BE2C (cell line): ENCODE measurements around the gene FBRSL1.

Experiments used
- DNase-seq: peaks from one replicate; pipeline ENCODE4 v3.0.0-alpha.2; 2020
- H3K27me3 ChIP-seq: fragments of 250-450 bp; sonication (Bioruptor Pico); 2 replicates; pipeline ENCODE4 v1.5.1; 2020; ENCODE audit warnings: mild to moderate bottlenecking
- H3K36me3 ChIP-seq: fragments of 250-450 bp; sonication (Bioruptor Pico); 2 replicates; pipeline ENCODE4 v1.5.1; 2020; ENCODE audit warnings: mild to moderate bottlenecking
- H3K4me1 ChIP-seq: fragments of 250-450 bp; sonication (Bioruptor Pico); 2 replicates; pipeline ENCODE4 v1.5.1; 2020
- H3K4me3 ChIP-seq: 2 replicates; pipeline ENCODE4 v1.5.1; 2011; ENCODE audit warnings: low read depth, low read length
- H3K9me3 ChIP-seq: fragments of 250-450 bp; sonication (Bioruptor Pico); 2 replicates; pipeline ENCODE4 v1.5.1; 2020
- CTCF ChIP-seq: IDR thresholded peaks from 2 replicates; pipeline ENCODE4 v1.5.1; 2012; ENCODE audit warnings: mild to moderate bottlenecking, low read depth, low read length

The FBRSL1 gene

GRCh38 chr12:132484891-132485441, 5.0 kb upstream of the FBRSL1 start:
- H3K4me3 ChIP-seq, result no peak overlapping the region
- H3K36me3 ChIP-seq, result no peaks in the 10 kb centered on the region
- peaks cover 10% of the 10 kb centered on the region; the same call in 1 of the 2 replicates for H3K27me3 ChIP-seq
- no peak for TF ChIP-seq CTCF
- H3K4me1 ChIP-seq, result no peaks in the 10 kb centered on the region
- H3K9me3 ChIP-seq, result no peaks in the 10 kb centered on the region; the same call in 1 of the 2 replicates
- DNase-seq, result no peak

GRCh38 chr12:132485619-132486018, 4.3 kb upstream of the FBRSL1 start:
- Histone ChIP-seq H3K9me3 (no peaks in the 10 kb centered on the region; the same call in 1 of the 2 replicates), H3K4me1 (no peaks in the 10 kb centered on the region), H3K36me3 (no peaks in the 10 kb centered on the region), H3K4me3 (no peak overlapping the region), H3K27me3 (peaks cover 10% of the 10 kb centered on the region; the same call in 1 of the 2 replicates)
- TF ChIP-seq CTCF, result no peak
- no peak for DNase-seq

- TF ChIP-seq CTCF, result no peak
- Histone ChIP-seq H3K4me3 (no peak overlapping the region), H3K27me3 (peaks cover 10% of the 10 kb centered on the region; the same call in 1 of the 2 replicates), H3K36me3 (no peaks in the 10 kb centered on the region), H3K9me3 (no peaks in the 10 kb centered on the region; the same call in 1 of the 2 replicates), H3K4me1 (no peaks in the 10 kb centered on the region)
- DNase-seq, result no peak
Measured at GRCh38 chr12:132486168-132486567, 3.8 kb upstream of the FBRSL1 start.

GRCh38 chr12:132486576-132486975, 3.4 kb upstream of the FBRSL1 start:
- DNase-seq, result no peak
- Histone ChIP-seq H3K4me3 (no peak overlapping the region), H3K4me1 (no peaks in the 10 kb centered on the region), H3K27me3 (peaks cover 10% of the 10 kb centered on the region; the same call in 1 of the 2 replicates), H3K36me3 (no peaks in the 10 kb centered on the region), H3K9me3 (no peaks in the 10 kb centered on the region; the same call in 1 of the 2 replicates)
- TF ChIP-seq CTCF, result no peak

GRCh38 chr12:132487311-132487741, 2.6 kb upstream of the FBRSL1 start:
- no peaks in the 10 kb centered on the region for H3K36me3 ChIP-seq
- H3K4me3 ChIP-seq, result no peak overlapping the region
- TF ChIP-seq CTCF, result no peak
- no peaks in the 10 kb centered on the region; the same call in 1 of the 2 replicates for H3K9me3 ChIP-seq
- no peaks in the 10 kb centered on the region for H3K4me1 ChIP-seq
- no peak for DNase-seq
- H3K27me3 ChIP-seq, result peaks cover 10% of the 10 kb centered on the region; the same call in 1 of the 2 replicates

DNA sequence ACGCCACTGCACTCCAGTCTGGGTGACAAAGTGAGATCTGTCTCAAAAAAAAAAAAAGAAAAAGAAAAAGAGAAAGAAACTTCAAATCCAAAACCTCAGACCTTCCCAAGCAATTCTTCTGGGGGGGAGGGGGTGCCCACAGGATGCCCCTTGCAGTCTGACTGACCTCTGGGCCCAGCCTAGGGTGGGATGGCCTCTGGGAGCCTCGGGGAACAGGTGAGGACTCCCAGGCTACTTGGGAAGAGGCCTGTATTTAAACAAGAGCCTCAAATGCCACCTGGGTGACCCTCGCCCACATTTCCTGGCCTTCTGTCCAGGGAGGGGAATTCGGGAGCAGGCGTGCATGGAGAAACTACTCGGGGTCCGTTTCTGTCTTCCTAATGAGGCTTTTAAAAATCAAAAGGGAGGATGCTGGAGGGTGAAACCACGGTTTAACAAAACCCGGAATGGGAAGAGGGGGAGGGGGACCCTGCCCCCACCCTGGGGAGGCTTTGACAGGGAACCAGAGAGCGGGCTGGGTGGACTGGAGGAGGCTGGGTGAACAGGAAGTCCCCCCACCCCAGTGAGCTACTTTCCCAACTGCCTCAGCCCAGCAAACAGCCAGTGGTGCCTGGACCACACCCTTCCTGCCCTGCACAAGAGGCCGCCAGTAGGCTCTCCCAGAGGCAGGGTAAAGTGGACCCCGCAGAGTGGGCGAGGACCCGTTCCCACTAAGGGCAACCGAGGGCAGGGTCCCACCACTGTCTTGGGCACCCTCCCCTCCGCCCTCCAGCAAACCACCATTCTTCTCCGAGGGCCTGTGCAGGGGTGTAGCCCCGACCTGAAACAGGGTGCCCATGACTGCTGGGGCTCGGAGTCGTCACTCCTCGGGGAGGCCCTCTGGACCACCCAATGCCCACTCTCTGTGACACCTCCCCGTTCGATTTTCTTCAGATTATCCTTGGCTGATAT, 1.5 kb upstream of the FBRSL1 start:
- Histone ChIP-seq H3K27me3 (peaks cover 10% of the 10 kb centered on the region; the same call in 1 of the 2 replicates), H3K4me3 (no peak overlapping the region), H3K4me1 (0 out of 2 replicates have a peak, but pooled peaks cover under 1% of the 10 kb centered on the region), H3K36me3 (no peaks in the 10 kb centered on the region), H3K9me3 (no peaks in the 10 kb centered on the region)
- no peak for DNase-seq
- no peak for TF ChIP-seq CTCF
